ENCODE measurements around the gene ANKRD33B.

Gene ANKRD33B

DNA sequence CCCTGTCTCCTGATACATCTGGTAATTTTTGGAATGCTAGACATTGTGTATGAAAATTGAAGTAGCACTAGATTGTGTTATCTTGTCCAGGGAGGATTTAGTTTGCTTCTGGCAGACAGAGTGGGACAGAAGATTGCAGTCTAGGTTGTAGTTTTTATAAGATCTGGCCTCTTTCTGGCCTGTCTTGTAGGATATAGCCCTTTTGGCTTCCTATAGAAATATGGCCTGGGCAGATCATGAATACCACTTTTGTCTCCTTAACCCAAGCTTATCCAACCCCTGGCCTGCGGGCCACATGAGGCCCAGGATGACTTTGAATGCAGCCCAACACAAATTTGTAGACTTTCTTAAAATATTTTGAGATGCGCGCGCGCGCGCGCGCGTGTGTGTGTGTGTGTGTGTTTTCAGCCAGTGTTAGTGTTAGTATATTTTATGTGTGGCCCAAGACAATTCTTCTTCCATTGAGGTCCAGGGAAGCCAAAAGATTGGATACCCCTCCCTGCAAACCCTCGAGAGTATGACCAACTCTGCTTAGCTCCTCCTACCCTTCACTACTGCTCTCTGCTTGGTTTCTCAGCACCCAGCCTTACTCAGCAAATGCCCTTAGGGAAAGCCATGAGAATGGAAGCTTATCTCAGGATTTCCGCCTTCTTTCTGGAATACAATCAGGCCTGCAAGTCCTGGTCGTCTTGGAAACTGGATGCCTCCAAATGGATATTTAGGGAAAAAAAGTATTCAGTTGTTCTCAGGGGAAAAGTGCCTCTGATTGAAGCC, 26.5 kb downstream of the ANKRD33B start:
- TF ChIP-seq, protein P1, sequence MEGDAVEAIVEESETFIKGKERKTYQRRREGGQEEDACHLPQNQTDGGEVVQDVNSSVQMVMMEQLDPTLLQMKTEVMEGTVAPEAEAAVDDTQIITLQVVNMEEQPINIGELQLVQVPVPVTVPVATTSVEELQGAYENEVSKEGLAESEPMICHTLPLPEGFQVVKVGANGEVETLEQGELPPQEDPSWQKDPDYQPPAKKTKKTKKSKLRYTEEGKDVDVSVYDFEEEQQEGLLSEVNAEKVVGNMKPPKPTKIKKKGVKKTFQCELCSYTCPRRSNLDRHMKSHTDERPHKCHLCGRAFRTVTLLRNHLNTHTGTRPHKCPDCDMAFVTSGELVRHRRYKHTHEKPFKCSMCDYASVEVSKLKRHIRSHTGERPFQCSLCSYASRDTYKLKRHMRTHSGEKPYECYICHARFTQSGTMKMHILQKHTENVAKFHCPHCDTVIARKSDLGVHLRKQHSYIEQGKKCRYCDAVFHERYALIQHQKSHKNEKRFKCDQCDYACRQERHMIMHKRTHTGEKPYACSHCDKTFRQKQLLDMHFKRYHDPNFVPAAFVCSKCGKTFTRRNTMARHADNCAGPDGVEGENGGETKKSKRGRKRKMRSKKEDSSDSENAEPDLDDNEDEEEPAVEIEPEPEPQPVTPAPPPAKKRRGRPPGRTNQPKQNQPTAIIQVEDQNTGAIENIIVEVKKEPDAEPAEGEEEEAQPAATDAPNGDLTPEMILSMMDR (IDR thresholded peaks at IDR 0.05; ENCODE audit: borderline replicate concordance, control extremely low read depth, extremely low read depth, insufficient read depth, missing control alignments), result no peak
- no peak for DNase-seq (ENCODE audit: low spot score)
- in situ Hi-C loops (cut with MboI; ENCODE audit: low sequenced_read_pairs, unreplicated experiment), result no loop called here

DNA sequence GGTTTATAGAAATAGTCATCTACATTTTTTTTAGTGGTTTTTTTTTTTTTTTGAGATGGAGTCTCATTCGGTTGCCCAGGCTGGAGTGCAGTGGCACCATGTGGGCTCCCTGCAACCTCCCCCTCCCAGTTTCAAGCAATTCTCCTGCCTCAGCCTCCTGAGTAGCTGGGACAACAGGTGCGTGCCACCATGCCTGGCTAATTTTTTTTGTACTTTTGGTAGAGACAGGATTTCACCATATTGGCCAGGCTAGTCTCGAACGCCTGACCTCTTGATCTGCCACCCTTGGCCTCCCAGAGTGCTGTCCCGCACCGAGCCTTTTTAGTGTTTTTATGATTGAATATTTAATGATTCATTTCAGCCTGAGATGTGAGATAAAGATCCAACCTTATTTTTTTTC, 27.3 kb downstream of the ANKRD33B start:
- TF ChIP-seq, protein P1 (IDR thresholded peaks at IDR 0.05; ENCODE audit: borderline replicate concordance, control extremely low read depth, extremely low read depth, insufficient read depth, missing control alignments), result no peak
- DNase-seq (ENCODE audit: low spot score), result no peak
- in situ Hi-C loops (cut with MboI; ENCODE audit: low sequenced_read_pairs, unreplicated experiment), result no loop called here

DNA sequence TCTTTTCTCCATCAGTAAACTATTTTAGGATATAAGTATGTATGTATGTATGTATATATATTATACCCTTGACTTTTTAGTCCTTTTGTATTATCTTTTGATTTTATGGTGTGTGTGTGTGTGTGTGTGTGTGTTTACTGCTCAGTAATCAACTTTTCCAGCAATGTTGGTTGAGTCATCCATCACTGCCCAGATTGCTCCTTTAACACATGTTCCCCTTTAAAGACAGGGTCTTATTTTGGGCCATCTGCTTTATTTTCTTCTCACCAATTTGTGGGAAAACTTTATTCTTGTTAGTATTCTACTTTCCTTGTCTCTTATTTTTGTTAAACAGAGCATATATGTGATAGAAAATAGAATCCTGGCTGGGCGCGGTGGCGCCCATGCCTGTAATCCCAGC, 28.1 kb downstream of the ANKRD33B start:
- no peak for DNase-seq (ENCODE audit: low spot score)
- TF ChIP-seq, protein P1 (IDR thresholded peaks at IDR 0.05; ENCODE audit: borderline replicate concordance, control extremely low read depth, extremely low read depth, insufficient read depth, missing control alignments), result no peak
- in situ Hi-C loops (cut with MboI; ENCODE audit: low sequenced_read_pairs, unreplicated experiment), result no loop called here

DNA sequence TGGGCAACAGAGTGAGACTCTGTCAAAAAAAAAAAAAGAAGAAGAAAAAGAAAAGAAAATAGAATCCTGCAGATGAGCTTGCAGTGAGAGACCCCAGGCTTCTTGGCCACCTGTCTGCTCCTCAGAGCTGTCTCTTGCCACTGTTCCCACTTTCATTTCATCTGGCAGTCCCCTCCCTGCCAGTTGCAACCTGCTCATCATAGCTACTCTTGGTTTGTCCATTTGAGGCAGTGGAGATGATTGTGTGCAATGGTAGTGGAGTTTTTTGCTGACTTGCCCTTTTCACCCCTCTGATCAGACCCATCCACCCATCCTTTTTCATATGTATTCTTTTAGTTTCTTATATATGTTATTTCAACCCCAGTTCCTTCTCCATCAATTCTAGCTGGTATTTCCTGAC, 28.7 kb downstream of the ANKRD33B start:
- in situ Hi-C loops (cut with MboI; ENCODE audit: low sequenced_read_pairs, unreplicated experiment), result no loop called here
- peak; percentile 62 for DNase-seq (ENCODE audit: low spot score)
- TF ChIP-seq, protein P1 (IDR thresholded peaks at IDR 0.05; ENCODE audit: borderline replicate concordance, control extremely low read depth, extremely low read depth, insufficient read depth, missing control alignments), result no peak

DNA sequence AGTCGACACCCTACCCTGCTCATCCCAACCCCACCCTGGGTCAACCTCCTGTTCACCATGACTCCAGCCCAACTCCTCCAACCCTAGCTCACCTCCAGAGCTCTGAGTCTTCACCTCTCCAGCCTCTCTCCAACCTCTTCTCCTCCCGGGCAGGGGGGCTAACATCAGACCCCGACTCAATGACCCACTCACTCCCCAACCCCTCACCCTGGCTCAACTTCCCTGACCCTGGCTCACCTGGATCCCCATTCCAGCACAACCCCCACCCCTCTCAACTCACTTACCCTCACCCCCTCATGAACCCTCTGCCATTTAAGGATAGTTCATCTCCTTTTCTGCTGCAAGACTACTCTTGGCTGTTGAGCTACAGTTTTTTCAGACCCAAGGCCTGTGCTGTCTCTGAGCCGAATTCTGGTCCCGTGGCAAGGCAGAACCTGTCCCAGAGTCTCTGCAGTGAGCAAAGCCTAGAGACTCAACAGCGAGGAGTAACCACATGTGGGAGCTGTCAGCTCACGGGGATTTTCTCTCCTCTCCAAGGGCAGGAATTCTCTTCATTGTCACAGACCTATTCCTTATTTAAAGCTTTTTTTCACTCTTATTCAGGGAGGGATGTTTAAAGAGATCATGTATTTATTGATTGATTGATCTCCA, 29.8 kb downstream of the ANKRD33B start:
- in situ Hi-C loops (cut with MboI; ENCODE audit: low sequenced_read_pairs, unreplicated experiment), result no loop called here
- DNase-seq (ENCODE audit: low spot score), result no peak
- TF ChIP-seq, protein P1 (IDR thresholded peaks at IDR 0.05; ENCODE audit: borderline replicate concordance, control extremely low read depth, extremely low read depth, insufficient read depth, missing control alignments), result no peak

DNA sequence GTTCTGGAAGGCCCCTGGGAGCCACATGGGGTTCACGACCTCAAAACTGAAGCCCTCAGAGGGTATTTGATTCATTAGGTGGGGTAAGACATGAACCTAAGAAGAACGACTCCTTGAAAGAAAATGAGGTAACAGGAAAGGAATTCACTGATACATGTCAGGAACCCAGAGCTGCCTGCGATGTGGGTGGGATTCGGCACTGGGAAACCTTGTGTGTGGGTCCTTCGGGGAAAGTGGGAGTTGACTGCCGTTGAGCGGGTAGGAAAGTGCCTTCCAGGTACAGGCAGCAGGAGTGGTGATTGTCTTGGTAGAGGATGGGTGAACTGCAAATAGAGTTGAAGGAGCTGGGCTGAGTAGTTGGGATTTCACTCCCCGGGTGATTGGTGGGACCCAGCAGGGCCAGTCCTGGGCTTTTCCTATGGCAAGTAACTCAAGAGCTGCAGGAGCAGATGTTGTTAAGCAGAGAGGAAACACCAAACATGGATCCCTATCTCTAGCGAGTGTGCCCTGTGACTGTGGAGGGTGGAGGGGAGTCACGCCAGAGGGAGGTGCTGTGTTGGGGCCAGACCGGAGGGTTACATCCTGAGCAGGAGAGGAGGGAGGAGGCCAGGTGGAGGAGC, 30.8 kb downstream of the ANKRD33B start:
- in situ Hi-C loops (cut with MboI; ENCODE audit: low sequenced_read_pairs, unreplicated experiment), result no loop called here
- DNase-seq (ENCODE audit: low spot score), result no peak
- TF ChIP-seq, protein P1 (IDR thresholded peaks at IDR 0.05; ENCODE audit: borderline replicate concordance, control extremely low read depth, extremely low read depth, insufficient read depth, missing control alignments), result no peak
